Muscle of back (tissue), 11 donors: ENCODE measurements around the gene HMCN2. TPM values are rescaled to one million over a fixed set of nuclear protein-coding genes. Genes with fewer than 3 reads are reported as not detected.

ENCODE experiments used
- DNase-seq, 3 donors: peaks; one replicate each; pipeline versions ENCODE4 v3.0.0 to v3.0.0-alpha.2; 2013
- polyA plus RNA-seq, 10 donors: library from polyadenylated mRNA; unstranded; fragments of 120-200 nt; gene quantifications; one replicate each; pipeline ENCODE4 v1.2.1, GENCODE V29; 2013; ENCODE audit not compliant: insufficient read length in 10 of 10

The HMCN2 gene
- polyA plus RNA-seq, 10 donors = 4.8 to 21.1 (median 10.9) TPM

GRCh38 chr9:130470269-130470668 is 204.7 kb downstream of the HMCN2 start:
- DNase-seq = no peak

GRCh38 chr9:130470950-130471349 is 205.4 kb downstream of the HMCN2 start:
- DNase-seq = no peak

GRCh38 chr9:130471411-130472183 is 206.0 kb downstream of the HMCN2 start:
- DNase-seq = no peak

GRCh38 chr9:130472184-130472705 is 206.7 kb downstream of the HMCN2 start:
- DNase-seq = no peak

- DNase-seq = no peak
Measured at GRCh38 chr9:130473009-130473408, 207.4 kb downstream of the HMCN2 start.

GRCh38 chr9:130473566-130473965 is 208.0 kb downstream of the HMCN2 start:
- no peak for DNase-seq

GRCh38 chr9:130474106-130474505 is 208.5 kb downstream of the HMCN2 start:
- no peak for DNase-seq

GRCh38 chr9:130476151-130476730 is 210.7 kb downstream of the HMCN2 start:
- DNase-seq = no peak

- DNase-seq = no peak
Measured at GRCh38 chr9:130477564-130477963, 212.0 kb downstream of the HMCN2 start.

GRCh38 chr9:130478152-130478551 is 212.6 kb downstream of the HMCN2 start:
- DNase-seq = no peak

- DNase-seq = no peak
Measured at GRCh38 chr9:130478736-130479575, 213.4 kb downstream of the HMCN2 start.

- no peak for DNase-seq
Measured at GRCh38 chr9:130479587-130479986, 214.0 kb downstream of the HMCN2 start.

GRCh38 chr9:130480673-130481072 is 215.1 kb downstream of the HMCN2 start:
- no peak for DNase-seq

- no peak for DNase-seq
Measured at GRCh38 chr9:130482463-130482862, 216.9 kb downstream of the HMCN2 start.

GRCh38 chr9:130483371-130483971 is 217.9 kb downstream of the HMCN2 start:
- DNase-seq = no peak

Other genes with a start within 250 kb of the HMCN2 start
- gene FNBP1, start 222.6 kb upstream of the HMCN2 start, polyA plus RNA-seq = 10 to 100 TPM; 17.7 to 22.8 (median 21.2) TPM
- 10 to 100 TPM; 30.9 to 40.3 (median 35.8) TPM for gene GPR107, start 211.9 kb upstream of the HMCN2 start, polyA plus RNA-seq
- gene NCS1, start 93.4 kb upstream of the HMCN2 start, polyA plus RNA-seq = 10 to 100 TPM; 26.0 to 57.9 (median 43.6) TPM
- gene ASS1, start 179.2 kb downstream of the HMCN2 start, polyA plus RNA-seq = 10 to 100 TPM; 44.9 to 88.4 (median 58.4) TPM